AG10803 (cell line): ENCODE results near the gene TBC1D22A.

Experiments
- DNase-seq: peaks from one replicate; pipeline ENCODE4 v3.0.0; 2010; ENCODE audit warnings: low read depth
- H3K4me3 ChIP-seq: 2 replicates; pipeline ENCODE4 v1.5.1; 2011; ENCODE audit warnings: mild to moderate bottlenecking, low read length, control low read depth
- CTCF ChIP-seq: conservative IDR thresholded peaks from 2 replicates; pipeline ENCODE4 v1.5.1; 2011; ENCODE audit warnings: mild to moderate bottlenecking, low read length, control low read depth, inconsistent platforms

TBC1D22A gene

DNA sequence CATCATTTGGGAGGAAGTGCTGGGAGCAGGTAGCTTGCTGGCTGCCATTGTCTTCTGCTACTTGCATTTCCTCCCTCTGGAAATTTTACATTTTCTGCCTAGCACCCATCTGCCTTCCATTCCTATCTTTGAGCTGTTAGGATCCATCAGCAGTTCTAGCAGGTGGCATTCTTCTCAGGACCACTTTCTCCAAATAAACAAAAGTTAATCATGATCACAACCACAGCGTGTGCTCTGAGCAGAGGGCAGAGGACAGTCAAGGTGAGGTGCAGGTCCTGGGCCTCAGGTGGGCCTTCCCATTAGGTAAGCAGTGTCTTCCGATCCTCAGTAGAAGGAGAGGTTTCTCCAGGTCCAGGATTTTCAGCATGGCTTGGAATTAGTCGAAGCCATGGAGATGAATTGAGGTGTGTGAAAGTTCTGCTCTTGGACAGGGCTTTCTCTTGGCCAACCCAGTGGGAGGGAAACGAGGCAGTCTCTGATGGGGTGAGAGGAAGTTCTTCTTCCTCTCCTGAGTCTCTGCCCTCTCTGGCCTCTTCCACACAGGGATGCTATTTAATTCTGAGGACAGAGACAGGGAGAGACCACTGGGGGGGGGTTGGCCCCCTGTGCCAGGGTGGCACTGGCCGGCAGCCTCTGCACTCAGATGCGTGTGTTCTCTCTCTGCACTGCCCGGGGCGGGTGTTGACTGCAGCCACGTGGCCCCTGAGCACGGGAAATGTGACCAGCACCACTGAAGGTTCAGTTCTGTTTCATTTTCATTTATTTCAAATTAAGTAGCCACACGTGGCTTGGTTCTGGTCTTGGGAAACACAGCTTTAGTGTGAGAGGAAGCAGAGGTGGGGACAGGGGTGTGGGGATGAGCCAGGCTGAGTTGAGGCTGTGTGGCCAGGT lies 170.8 kb downstream of the TBC1D22A start:
- no peak overlapping the region for H3K4me3 ChIP-seq
- no peak for DNase-seq
- TF ChIP-seq CTCF = no peak

DNA sequence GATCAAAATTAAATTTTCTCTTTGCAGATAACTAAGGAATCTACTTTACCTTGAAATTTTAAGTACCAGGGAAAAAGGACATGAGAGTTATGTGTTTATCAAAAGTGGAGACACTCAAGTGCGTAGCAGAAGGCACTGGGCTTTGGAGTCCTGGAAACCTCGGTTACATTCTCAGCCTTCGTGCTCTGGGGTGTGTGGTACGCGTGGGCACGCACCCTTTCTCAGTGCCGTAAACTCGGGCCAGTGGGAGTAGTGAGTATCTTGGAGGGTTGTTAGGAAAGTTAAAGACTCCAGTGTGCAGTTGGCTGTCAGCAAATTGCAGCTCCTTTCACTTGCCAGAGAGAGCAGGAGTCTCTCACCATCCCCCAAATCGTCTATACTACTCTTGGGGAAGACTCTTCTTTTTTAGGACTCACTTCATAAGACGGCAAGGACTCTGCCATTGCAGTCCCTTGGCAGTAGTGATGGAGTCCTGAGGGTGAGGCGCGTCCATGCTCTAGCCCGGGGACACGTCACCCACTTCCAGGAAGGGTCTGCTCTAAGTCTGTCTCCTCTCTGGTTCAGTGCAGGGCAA lies 171.8 kb downstream of the TBC1D22A start:
- DNase-seq = no peak
- no peak for TF ChIP-seq CTCF
- H3K4me3 ChIP-seq = no peak overlapping the region

DNA sequence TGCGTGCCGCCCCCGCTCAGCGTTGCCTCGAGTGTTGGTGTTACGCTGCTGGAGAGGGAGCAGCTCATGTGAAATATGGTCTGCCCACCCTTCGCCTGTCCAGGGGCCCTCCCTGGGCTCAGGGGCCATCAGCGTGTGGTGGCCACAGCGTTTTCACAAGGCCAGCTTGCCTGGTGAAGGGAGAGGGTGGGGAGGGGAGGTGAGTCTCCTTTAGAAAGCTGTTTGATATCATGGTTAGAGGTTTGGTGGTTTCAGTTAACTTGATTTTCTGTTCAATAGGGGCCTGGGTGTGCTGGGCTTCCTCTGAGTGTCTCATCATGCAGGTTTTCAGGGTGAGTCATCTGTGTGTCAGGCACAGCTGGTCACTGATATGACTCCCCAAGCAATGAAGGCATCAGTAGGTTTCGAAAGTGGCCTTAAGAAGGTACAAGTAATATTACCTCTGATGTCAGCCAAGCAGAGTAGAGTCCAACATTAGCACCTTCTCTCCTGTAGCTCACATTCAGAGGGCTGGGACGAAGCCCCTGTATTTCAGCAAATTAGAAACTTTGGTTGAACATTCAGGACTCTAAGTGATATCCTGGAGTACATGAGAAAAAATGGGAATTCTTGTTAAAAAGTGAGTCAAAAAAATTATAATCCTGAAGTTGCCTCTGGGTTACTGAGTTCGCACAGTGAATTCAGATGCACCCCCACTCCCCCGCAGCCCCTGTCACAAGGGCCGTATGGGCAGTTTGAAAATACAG lies 172.5 kb downstream of the TBC1D22A start:
- DNase-seq = peak; percentile 84
- no peak for TF ChIP-seq CTCF
- H3K4me3 ChIP-seq = no peak overlapping the region

DNA sequence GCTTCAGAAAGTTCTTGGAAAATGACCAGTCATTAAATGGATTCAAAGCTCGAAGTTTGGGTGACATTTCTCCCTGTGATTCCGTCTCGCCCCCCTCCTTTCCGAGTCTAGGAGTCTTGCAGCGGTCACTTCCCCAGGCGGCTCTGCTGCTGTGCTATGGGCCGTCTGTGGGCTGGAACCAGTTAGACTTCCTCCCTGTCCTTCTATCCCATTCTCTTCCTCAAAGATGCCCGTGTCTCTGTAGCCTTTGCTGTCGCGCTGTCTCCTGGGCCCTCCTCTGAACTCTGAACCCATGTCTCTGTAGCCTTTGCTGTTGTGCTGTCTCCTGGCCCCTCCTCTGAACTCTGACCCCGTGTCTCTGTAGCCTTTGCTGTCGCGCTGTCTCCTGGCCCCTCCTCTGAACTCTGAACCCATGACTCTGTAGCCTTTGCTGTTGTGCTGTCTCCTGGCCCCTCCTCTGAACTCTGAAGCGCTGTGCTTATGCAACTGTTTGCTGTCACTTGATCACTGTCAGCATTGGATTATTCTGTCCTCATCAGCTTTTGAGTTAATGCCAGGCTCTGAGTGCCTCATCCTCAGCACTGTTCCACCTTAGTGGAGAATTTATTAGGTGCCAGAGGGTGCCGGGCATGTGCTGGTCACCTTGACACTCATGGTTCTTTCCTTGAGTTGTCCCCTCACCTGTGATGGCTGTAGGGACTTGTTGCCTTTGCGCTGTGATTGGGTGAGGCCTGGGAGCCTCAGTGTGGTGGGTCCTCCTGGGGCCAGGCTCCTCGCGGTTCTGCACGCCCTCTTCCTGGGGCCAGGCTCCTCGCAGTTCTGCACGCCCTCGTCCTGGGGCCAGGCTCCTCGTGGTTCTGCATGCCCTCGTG lies 173.3 kb downstream of the TBC1D22A start:
- no peak for TF ChIP-seq CTCF
- DNase-seq = no peak
- H3K4me3 ChIP-seq = no peak overlapping the region

DNA sequence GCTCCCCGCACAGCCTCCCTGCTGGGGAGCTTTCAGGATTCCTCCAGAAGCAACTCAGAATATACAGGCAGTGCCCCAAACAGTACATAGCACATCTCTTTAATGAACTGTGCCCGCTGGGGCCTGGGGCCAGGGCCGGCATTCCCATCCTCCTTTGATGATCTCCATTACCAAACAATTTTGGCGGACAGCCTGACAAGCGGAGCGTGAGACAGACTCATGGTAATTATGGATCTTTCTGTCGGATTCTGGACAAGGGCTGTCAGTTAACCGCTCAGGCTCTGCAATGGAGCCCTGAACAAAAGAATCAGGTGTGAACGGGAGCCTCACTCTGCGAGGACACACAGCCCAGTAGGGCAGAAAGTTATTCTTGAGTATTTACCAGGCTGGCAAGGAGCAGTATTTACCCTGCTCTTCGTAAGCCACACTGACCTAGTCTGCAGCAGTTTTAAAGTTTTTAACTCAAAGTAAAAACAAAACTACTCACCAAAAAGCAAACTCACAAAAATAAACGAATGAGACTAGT lies 174.0 kb downstream of the TBC1D22A start:
- no peak for TF ChIP-seq CTCF

GRCh38 chr22:46937185-46937584 lies 174.7 kb downstream of the TBC1D22A start:
- H3K4me3 ChIP-seq = no peak overlapping the region
- TF ChIP-seq CTCF = no peak
- DNase-seq = no peak

More for the DNA sequence above, 174.0 kb downstream of the TBC1D22A start:
- no peak overlapping the region for H3K4me3 ChIP-seq
- peak; percentile 52 for DNase-seq
